ENCODE measurements around the gene SEMA6D.
"Not testable (repeated sequence)": the region's sequence is repeated elsewhere in the genome, so short reads cannot be mapped to it uniquely, and the experiment has no call there.

Gene SEMA6D

GRCh38 chr15:47718497-47719437 is 1.5 kb downstream of the SEMA6D start:
- no peak for DNase-seq

GRCh38 chr15:47719730-47720129 is 2.4 kb downstream of the SEMA6D start:
- no peak for DNase-seq

GRCh38 chr15:47720555-47720954 is 3.2 kb downstream of the SEMA6D start:
- no peak for DNase-seq

- no peak for DNase-seq
These were observed 4.4 kb downstream of the SEMA6D start for GRCh38 chr15:47721676-47722075.

- no peak for DNase-seq
These were observed 7.0 kb downstream of the SEMA6D start for GRCh38 chr15:47724346-47724745.

GRCh38 chr15:47725051-47725450 is 7.7 kb downstream of the SEMA6D start:
- DNase-seq = no peak

- no peak for DNase-seq
These were observed 8.6 kb downstream of the SEMA6D start for GRCh38 chr15:47725906-47726305.

GRCh38 chr15:47726399-47726823 is 9.1 kb downstream of the SEMA6D start:
- DNase-seq = no peak

GRCh38 chr15:47727137-47727536 is 9.8 kb downstream of the SEMA6D start:
- no peak for DNase-seq

GRCh38 chr15:47727676-47728075 is 10.4 kb downstream of the SEMA6D start:
- no peak for DNase-seq

- no peak for DNase-seq
These were observed 11.1 kb downstream of the SEMA6D start for GRCh38 chr15:47728426-47728825.

- no peak for DNase-seq
These were observed 11.6 kb downstream of the SEMA6D start for GRCh38 chr15:47728886-47729285.

- DNase-seq = no peak
These were observed 13.9 kb downstream of the SEMA6D start for GRCh38 chr15:47731230-47731629.

- no peak for DNase-seq
These were observed 14.9 kb downstream of the SEMA6D start for GRCh38 chr15:47732248-47732647.

- DNase-seq = no peak
These were observed 15.8 kb downstream of the SEMA6D start for GRCh38 chr15:47733085-47733484.

GRCh38 chr15:47736143-47736786 is 19.0 kb downstream of the SEMA6D start:
- DNase-seq = no peak

GRCh38 chr15:47737477-47737876 is 20.2 kb downstream of the SEMA6D start:
- DNase-seq = no peak

- not testable (repeated sequence) for DNase-seq
These were observed 21.0 kb downstream of the SEMA6D start for GRCh38 chr15:47738144-47738825.

- no peak for DNase-seq
These were observed 23.8 kb downstream of the SEMA6D start for GRCh38 chr15:47741082-47741481.

GRCh38 chr15:47741907-47742306 is 24.6 kb downstream of the SEMA6D start:
- no peak for DNase-seq

- no peak for DNase-seq
These were observed 25.0 kb downstream of the SEMA6D start for GRCh38 chr15:47742334-47742733.

GRCh38 chr15:47742742-47743141 is 25.4 kb downstream of the SEMA6D start:
- DNase-seq = no peak

- DNase-seq = no peak
These were observed 26.1 kb downstream of the SEMA6D start for GRCh38 chr15:47743385-47743784.

- DNase-seq = no peak
These were observed 26.6 kb downstream of the SEMA6D start for GRCh38 chr15:47743886-47744285.
